PC-9 (cell line): ENCODE data around the gene CLCN3. TPM values are rescaled to one million over a fixed set of nuclear protein-coding genes. Genes with fewer than 3 reads are reported as not detected.

Experiments
- BruUV-seq: library from RNA; stranded (reverse); fragments of 400-500 nt; replicated peaks from 2 replicates; lab custom pipeline; 2021; lab: Mats Ljungman, UMichigan
- CTCF ChIA-PET: fragments of 300-600 bp; sonication (Branson Sonifier 250); formaldehyde crosslinking; loops from one replicate; lab custom pipeline; 2022; ENCODE audit warnings: antibody characterized with exemption; lab: Charles Lee
- POLR2A ChIA-PET: fragments of 300-600 bp; sonication (Branson Sonifier 250); formaldehyde crosslinking; loops from one replicate; lab custom pipeline; 2022; ENCODE audit warnings: antibody characterized with exemption; ENCODE audit not compliant: unreplicated experiment; lab: Charles Lee
- DNase-seq, 2 experiments: peaks; one replicate each; pipeline versions ENCODE4 v3.0.0 to v3.0.0-alpha.2; 2015 to 2022; ENCODE audit warnings: mixed read lengths in 1 of 2
- H2AFZ ChIP-seq: fragments of 200-600 bp; sonication (generic); 2 replicates; pipeline ENCODE4 v1.8.1; 2017; ENCODE audit warnings: antibody characterized with exemption
- H3F3A ChIP-seq: fragments of 200-600 bp; sonication (generic); 2 replicates; pipeline ENCODE4 v1.8.1; 2017; ENCODE audit warnings: antibody characterized with exemption, mild to moderate bottlenecking, low read depth; ENCODE audit not compliant: insufficient read depth
- H3K27ac ChIP-seq: fragments of 200-600 bp; sonication (generic); 2 replicates; pipeline ENCODE4 v1.6.1; 2016; ENCODE audit warnings: mixed run types
- H3K27me3 ChIP-seq: fragments of 200-600 bp; sonication (generic); 2 replicates; pipeline ENCODE4 v1.6.1; 2016; ENCODE audit warnings: low read depth, mixed run types; ENCODE audit not compliant: insufficient read depth
- H3K36me3 ChIP-seq: fragments of 200-600 bp; sonication (generic); 2 replicates; pipeline ENCODE4 v1.6.1; 2016; ENCODE audit warnings: low read depth, mixed run types
- H3K4me1 ChIP-seq: fragments of 200-600 bp; sonication (generic); replicated peaks from 2 replicates; pipeline ENCODE4 v1.6.1; 2016; ENCODE audit warnings: mixed run types; ENCODE audit not compliant: insufficient read depth
- H3K4me2 ChIP-seq: fragments of 200-600 bp; sonication (generic); 2 replicates; pipeline ENCODE4 v1.6.1; 2017; ENCODE audit warnings: mixed run types
- H3K4me3 ChIP-seq: fragments of 200-600 bp; sonication (generic); 2 replicates; pipeline ENCODE4 v1.6.1; 2016; ENCODE audit warnings: mixed run types
- H3K79me2 ChIP-seq: fragments of 200-600 bp; sonication (generic); 2 replicates; pipeline ENCODE4 v1.6.1; 2017; ENCODE audit warnings: low read depth, mixed run types
- H3K9me2 ChIP-seq: fragments of 200-600 bp; sonication (generic); 2 replicates; pipeline ENCODE4 v1.8.1; 2017; ENCODE audit warnings: mild to moderate bottlenecking; ENCODE audit not compliant: insufficient read depth
- H3K9me3 ChIP-seq: fragments of 200-600 bp; sonication (generic); 2 replicates; pipeline ENCODE4 v1.8.1; 2016; ENCODE audit warnings: low read depth; ENCODE audit not compliant: insufficient read depth
- H4K20me1 ChIP-seq: fragments of 200-600 bp; sonication (generic); 2 replicates; pipeline ENCODE4 v1.8.1; 2017; ENCODE audit not compliant: insufficient read depth
- CTCF ChIP-seq: fragments of 200-600 bp; sonication (generic); conservative IDR thresholded peaks from 2 replicates; pipeline ENCODE4 v1.6.1; 2017; ENCODE audit warnings: mixed run types, antibody characterized with exemption, mild to moderate bottlenecking, moderate library complexity
- EZH2 ChIP-seq: fragments of 200-600 bp; sonication (generic); IDR thresholded peaks from 2 replicates; pipeline ENCODE4 v1.8.0; 2017; ENCODE audit warnings: antibody characterized with exemption, low read depth
- intact Hi-C: fragments of 100-400 bp; cut with micrococcal nuclease; formaldehyde crosslinking; loops from one replicate; pipeline ENCODE4 v1.10.0; 2022; ENCODE audit not compliant: unreplicated experiment
- total RNA-seq: library from RNA; stranded (reverse); gene quantifications from 2 replicates; pipeline ENCODE4 v1.2.3, GENCODE V29; 2021

Gene CLCN3
- total RNA-seq, 1 experiment from 2014 or later: 51.6 TPM

DNA sequence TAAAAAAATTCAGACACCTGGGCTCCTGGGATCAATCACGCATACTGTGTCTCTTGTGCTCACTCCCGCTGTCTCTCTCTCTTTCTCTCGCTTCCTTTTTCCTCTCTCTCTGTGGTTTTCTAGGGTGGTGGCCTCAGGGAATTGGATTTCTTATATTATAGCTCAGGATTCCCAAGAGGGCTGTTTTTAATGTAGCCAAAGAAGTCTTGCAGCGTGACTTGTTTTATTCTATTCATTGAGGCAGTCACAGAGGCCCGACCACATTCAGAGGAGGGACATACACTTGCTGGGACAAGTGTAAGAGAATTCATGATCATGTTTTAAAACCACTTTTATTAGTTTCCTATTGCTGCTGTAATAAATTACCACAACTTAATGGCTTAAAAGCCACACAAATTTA, 78.0 kb downstream of the CLCN3 start:
- H3K4me1 ChIP-seq: no peaks in the 10 kb centered on the region
- TF ChIP-seq CTCF: no peak
- no peak for TF ChIP-seq EZH2
- H3K4me3 ChIP-seq: no peak overlapping the region
- H3K36me3 ChIP-seq: no peaks in the 10 kb centered on the region
- no peak overlapping the region for H3K4me2 ChIP-seq
- no peaks in the 10 kb centered on the region for H4K20me1 ChIP-seq
- H3F3A ChIP-seq: no peaks in the 10 kb centered on the region
- POLR2A ChIA-PET: no interaction called here
- intact Hi-C loops: no loop called here
- CTCF ChIA-PET: no interaction called here
- H3K27me3 ChIP-seq: no peaks in the 10 kb centered on the region
- no peaks in the 10 kb centered on the region for H3K9me3 ChIP-seq
- DNase-seq: no peak
- no peak overlapping the region for H3K27ac ChIP-seq
- no peak overlapping the region for H2AFZ ChIP-seq
- BruUV-seq: no TSS peak
- no peaks in the 10 kb centered on the region for H3K79me2 ChIP-seq
- H3K9me2 ChIP-seq: no peaks in the 10 kb centered on the region

- intact Hi-C loops: no loop called here
- ChIA-PET CTCF (no interaction called here), POLR2A (no interaction called here)
- H3K27me3 ChIP-seq: no peaks in the 10 kb centered on the region
- DNase-seq: no peak
- H3K79me2 ChIP-seq: no peaks in the 10 kb centered on the region
- H3K4me1 ChIP-seq: no peaks in the 10 kb centered on the region
- H3K4me3 ChIP-seq: no peak overlapping the region
- no peaks in the 10 kb centered on the region for H3F3A ChIP-seq
- H3K9me3 ChIP-seq: no peaks in the 10 kb centered on the region
- no peaks in the 10 kb centered on the region for H3K9me2 ChIP-seq
- no peak overlapping the region for H3K4me2 ChIP-seq
- H3K27ac ChIP-seq: 0 out of 2 replicates have a peak overlapping the region, but pooled peaks have one; percentile 12
- no peaks in the 10 kb centered on the region for H3K36me3 ChIP-seq
- no peak for TF ChIP-seq EZH2
- TF ChIP-seq CTCF: no peak
- H4K20me1 ChIP-seq: no peaks in the 10 kb centered on the region
- H2AFZ ChIP-seq: no peak overlapping the region
- BruUV-seq: no TSS peak
These were observed 87.7 kb downstream of the CLCN3 start for GRCh38 chr4:169707958-169708643.

GRCh38 chr4:169715826-169716225, 95.4 kb downstream of the CLCN3 start:
- no TSS peak for BruUV-seq
- intact Hi-C loops: no loop called here
- Histone ChIP-seq H3K9me3 (no peaks in the 10 kb centered on the region), H3K36me3 (no peaks in the 10 kb centered on the region), H3K27me3 (no peaks in the 10 kb centered on the region), H4K20me1 (no peaks in the 10 kb centered on the region), H3K4me3 (no peak overlapping the region), H3K27ac (no peak overlapping the region), H3K4me1 (no peaks in the 10 kb centered on the region), H3K79me2 (no peaks in the 10 kb centered on the region), H2AFZ (no peak overlapping the region), H3K4me2 (no peak overlapping the region), H3K9me2 (no peaks in the 10 kb centered on the region), H3F3A (no peaks in the 10 kb centered on the region)
- ChIA-PET CTCF (no interaction called here), POLR2A (no interaction called here)
- no peak for DNase-seq
- TF ChIP-seq EZH2 (no peak), CTCF (no peak)
